HepG2 (cell line): ENCODE data around the gene TTLL7. TPM values are rescaled to one million over a fixed set of nuclear protein-coding genes. Genes with fewer than 3 reads are reported as not detected.

ENCODE experiments used
- ATAC-seq: fragments of 200-7000 bp; cut with Tn5 transposase; 3 replicates; pipeline ENCODE4 v1.9.1; 2020; ENCODE audit warnings: mild to moderate bottlenecking, moderate library complexity
- BruUV-seq: library from RNA; stranded (reverse); fragments of 400-500 nt; replicated peaks from 2 replicates; lab custom pipeline; 2021; lab: Mats Ljungman, UMichigan
- CTCF ChIA-PET: fragments of 300-600 bp; formaldehyde crosslinking; extraction: SDS; loops from one replicate; lab custom pipeline; 2021; ENCODE audit warnings: low total read pairs, inconsistent platforms, low intra/inter-chr PET ratio; lab: Yijun Ruan, JAX
- POLR2A ChIA-PET: fragments of 350-600 bp; sonication (Branson Sonifier 250); formaldehyde crosslinking; loops from one replicate; lab custom pipeline; 2020; ENCODE audit warnings: antibody characterized with exemption, inconsistent platforms; lab: Yijun Ruan, JAX
- DNase-seq: peaks from one replicate; pipeline ENCODE4 v3.0.0-alpha.2; 2015; ENCODE audit warnings: low spot score
- FAIRE-seq: peaks from 3 replicates; lab custom pipeline; 2011; peaks lifted over from hg19 to GRCh38; lab: Jason Lieb, UNC
- H2AFZ ChIP-seq: one replicate; pipeline ENCODE4 v1.6.1; 2011; ENCODE audit warnings: low read length, inconsistent platforms
- H3K27ac ChIP-seq: fragments of 300-600 bp; 3 replicates; pipeline ENCODE4 v1.8.0; 2011; ENCODE audit warnings: mixed run types, mild to moderate bottlenecking, mixed read lengths, low read length, inconsistent platforms; ENCODE audit not compliant: insufficient read depth; ENCODE audit errors: extremely low read length
- H3K27me3 ChIP-seq, 2 experiments: fragments of 200-600 bp in 1 of 2; 2 replicates in 1 of 2; 3 replicates in 1 of 2; pipeline versions ENCODE4 v1.6.0 to v1.8.0; 2011; ENCODE audit warnings: low read length in 2 of 2, mild to moderate bottlenecking in 2 of 2, moderate library complexity in 2 of 2, inconsistent platforms in 1 of 2; ENCODE audit not compliant: insufficient read depth in 2 of 2, control insufficient read depth in 1 of 2
- H3K36me3 ChIP-seq, 2 experiments: fragments of 200-600 bp in 1 of 2; replicated peaks in 1 of 2; 2 replicates in 1 of 2; 3 replicates in 1 of 2; pipeline versions ENCODE4 v1.5.1 to v1.8.0; 2011; ENCODE audit warnings: low read length in 2 of 2, inconsistent platforms in 1 of 2; ENCODE audit not compliant: insufficient read depth in 2 of 2, control insufficient read depth in 1 of 2
- H3K4me1 ChIP-seq: 2 replicates; pipeline ENCODE4 v1.5.1; 2012; ENCODE audit warnings: low read length, inconsistent platforms; ENCODE audit not compliant: insufficient read depth
- H3K4me2 ChIP-seq: 2 replicates; pipeline ENCODE4 v1.6.0; 2011; ENCODE audit warnings: low read depth, low read length, inconsistent platforms
- H3K4me3 ChIP-seq, 3 experiments: fragments of 200-600 bp in 1 of 3; sonication (generic), shearing (Covaris generic) in 1 of 3; replicated peaks in 1 of 3; 2 replicates each; pipeline ENCODE4 v1.5.1; 2011 to 2016; ENCODE audit warnings: low read length in 3 of 3, inconsistent platforms in 2 of 3, low read depth in 2 of 3, mild to moderate bottlenecking in 2 of 3, control low read depth in 1 of 3, mixed read lengths in 1 of 3; ENCODE audit not compliant: insufficient read depth in 1 of 3
- H3K79me2 ChIP-seq: one replicate; pipeline ENCODE4 v1.6.1; 2011; ENCODE audit warnings: low read length, inconsistent platforms; ENCODE audit not compliant: insufficient read depth
- H3K9ac ChIP-seq: 2 replicates; pipeline ENCODE4 v1.6.0; 2011; ENCODE audit warnings: mild to moderate bottlenecking, low read depth, low read length, inconsistent platforms; ENCODE audit not compliant: insufficient read depth
- H3K9me3 ChIP-seq: 2 replicates; pipeline ENCODE4 v1.5.1; 2012; ENCODE audit warnings: mild to moderate bottlenecking, low read length
- H4K20me1 ChIP-seq: 2 replicates; pipeline ENCODE4 v1.6.0; 2011; ENCODE audit warnings: inconsistent platforms, mild to moderate bottlenecking, low read length, moderate library complexity; ENCODE audit not compliant: insufficient read depth
- DMTF1 ChIP-seq: sonication (generic); formaldehyde crosslinking; IDR thresholded peaks from 2 replicates; pipeline ENCODE4 v1.4.0; 2020; ENCODE audit warnings: mild to moderate bottlenecking, missing genetic modification reagents
- SALL1 ChIP-seq: sonication (generic); formaldehyde crosslinking; IDR thresholded peaks from 2 replicates; pipeline ENCODE4 v1.8.0; 2022; ENCODE audit warnings: mild to moderate bottlenecking, missing genetic modification reagents
- TBX2 ChIP-seq: sonication (generic); formaldehyde crosslinking; IDR thresholded peaks from 2 replicates; pipeline ENCODE4 v1.5.0; 2020; ENCODE audit warnings: missing genetic modification reagents, mild to moderate bottlenecking, borderline replicate concordance
- ZNF224 ChIP-seq: sonication (generic); formaldehyde crosslinking; IDR thresholded peaks from 2 replicates; pipeline ENCODE4 v1.5.0; 2020; ENCODE audit warnings: mild to moderate bottlenecking, missing genetic modification reagents
- ZNF362 ChIP-seq: sonication (generic); formaldehyde crosslinking; IDR thresholded peaks from 2 replicates; pipeline ENCODE4 v1.4.0; 2020; ENCODE audit warnings: missing genetic modification reagents, mild to moderate bottlenecking, borderline replicate concordance
- ZNF44 ChIP-seq: sonication (generic); formaldehyde crosslinking; IDR thresholded peaks from 2 replicates; pipeline ENCODE4 v1.5.1; 2020; ENCODE audit warnings: mild to moderate bottlenecking, missing genetic modification reagents
- WGBS: methylation state at CpG from one replicate; pipeline ENCODE4 v1.1.6; 2017; ENCODE audit warnings: low lambda C conversion rate; 5-methylcytosine and 5-hydroxymethylcytosine counted together
- in situ Hi-C: cut with HindIII; loops from 2 replicates; pipeline ENCODE4 v1.10.0; 2017; ENCODE audit warnings: low pct_unique_long_range_greater_than_20kb; ENCODE audit not compliant: extremely low pct_ligation_motif_present
- intact Hi-C: fragments of 100-400 bp; cut with micrococcal nuclease; formaldehyde crosslinking; loops from one replicate; pipeline ENCODE4 v1.10.0; 2022; ENCODE audit not compliant: unreplicated experiment
- polyA plus RNA-seq, 8 experiments: library from polyadenylated mRNA; depleted of rRNA in 3 of 8; stranded (reverse) in 7 of 8; unstranded in 1 of 8; fragments of >200 nt; fragmentation: Illumina TruSeq in 4 of 8; extraction: Trizol in 4 of 8; gene quantifications; 2 replicates each; pipeline versions ENCODE4 v1.2.1 to v1.2.3, GENCODE V29; 2011 to 2016; ENCODE audit warnings: low read depth in 4 of 8, missing spikeins in 1 of 8, mixed read lengths in 1 of 8; ENCODE audit not compliant: insufficient read depth in 1 of 8
- total RNA-seq, 5 experiments: library from RNA; depleted of rRNA; stranded (reverse); fragments of >200 nt; fragmentation: Illumina TruSeq; extraction: Trizol; gene quantifications; 2 replicates each; pipeline ENCODE4 v1.2.3, GENCODE V29; 2016; ENCODE audit warnings: low read depth in 1 of 5

TTLL7 gene
- total and polyA plus RNA-seq, 2 of the 13 experiments (the other 11 are each of a cell fraction or from before 2014, with no cell fraction given), result 0.07 to 0.22 TPM

- TF ChIP-seq DMTF1 (CRISPR knock-in tag), result no peak
- no peak for TF ChIP-seq ZNF224 (CRISPR knock-in tag)
- TF ChIP-seq, all 625 proteins: peak for 0
Measured at GRCh38 chr1:83897516-83897915, 101.4 kb downstream of the TTLL7 start (continued).

GRCh38 chr1:83896299-83896698 is 102.6 kb downstream of the TTLL7 start:
- Histone ChIP-seq H3K9ac (no peak overlapping the region), H2AFZ (no peak overlapping the region), H3K36me3 (no peaks in the 10 kb centered on the region), H3K79me2 (no peaks in the 10 kb centered on the region), H3K27me3 (no peaks in the 10 kb centered on the region; a peak in 1 of 5 replicates), H4K20me1 (no peaks in the 10 kb centered on the region), H3K4me3 (no peak overlapping the region), H3K4me1 (peaks cover 2% of the 10 kb centered on the region; the same call in 1 of the 2 replicates), H3K9me3 (no peaks in the 10 kb centered on the region), H3K4me2 (no peak overlapping the region), H3K27ac (no peak overlapping the region)
- POLR2A ChIA-PET, result no interaction called here
- in situ Hi-C loops, result no loop called here
- intact Hi-C loops, result no loop called here
- no peak for TF ChIP-seq ZNF362
- TF ChIP-seq ZNF44, result no peak
- no peak for TF ChIP-seq SALL1
- TF ChIP-seq TBX2 (CRISPR knock-in tag), result no peak
- DNase-seq (no peak), FAIRE-seq (no peak), ATAC-seq (no peak)
- no TSS peak for BruUV-seq
- CTCF ChIA-PET, result no interaction called here
- 2% methylated on average over 6 of the region's 6 CpGs for WGBS
